ENCODE results near the gene NECAB3. TPM values are rescaled to one million over a fixed set of nuclear protein-coding genes. Genes with fewer than 3 reads are reported as not detected.
"Not testable (repeated sequence)": the region's sequence is repeated elsewhere in the genome, so short reads cannot be mapped to it uniquely, and the experiment has no call there.

NECAB3 gene
- total RNA-seq, 2 experiments from 2014 or later, result 48.2 to 54.3 TPM

- H3K36me3 Mint-ChIP-seq (ENCODE audit: low read depth), result peaks cover 16% of the 10 kb centered on the region
- POLR2A ChIA-PET, result no interaction called here
These were observed 30.1 kb upstream of the NECAB3 start for GRCh38 chr20:33704197-33704924.

DNA sequence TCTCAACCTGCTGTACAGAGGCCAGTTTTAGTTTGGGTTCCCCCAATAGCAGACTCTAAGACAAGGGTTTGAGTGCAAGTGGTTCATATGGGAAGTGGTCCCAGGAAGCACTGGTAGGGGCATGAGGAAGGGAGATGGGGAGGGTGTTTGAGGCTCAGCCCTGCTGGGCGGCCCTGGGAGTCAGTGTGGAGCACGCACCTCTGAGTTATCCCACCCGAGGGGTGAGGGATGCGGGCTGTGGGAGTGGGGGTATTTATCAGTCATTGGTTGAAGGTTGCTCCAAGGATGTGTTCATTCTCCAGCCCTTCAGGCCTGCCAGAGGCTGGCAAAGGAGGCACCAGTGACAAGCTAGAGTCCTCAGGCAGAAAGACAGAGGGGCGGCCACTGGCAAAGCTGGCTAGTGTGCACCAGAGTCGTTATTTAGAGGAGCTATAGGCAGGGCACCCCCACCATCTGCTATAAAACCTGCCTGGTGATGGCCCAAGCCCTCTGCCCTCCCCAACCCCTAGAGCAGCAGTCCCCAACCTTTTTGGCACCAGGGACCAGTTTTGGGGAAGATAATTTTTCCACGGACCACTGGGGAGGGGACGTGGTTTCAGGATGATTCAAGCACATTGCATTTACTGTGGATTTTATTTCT is 29.4 kb upstream of the NECAB3 start:
- Mint-ChIP-seq H3K27ac (no peak overlapping the region), H3K4me1 (no peaks in the 10 kb centered on the region), H3K27me3 (no peaks in the 10 kb centered on the region), H3K9me3 (no peaks in the 10 kb centered on the region), H3K4me3 (no peak overlapping the region), H3K36me3 (ENCODE audit: low read depth) (peaks cover 16% of the 10 kb centered on the region)
- CTCF ChIA-PET, result interaction anchor here (1.5 to 2.4 kb wide), 2 partner anchors 16 to 18 kb away, joined by 4 to 10 read pairs; partner anchors contain the start of gene PXMP4
- POLR2A ChIA-PET, result no interaction called here
- DNase-seq, result no peak

More at GRCh38 chr20:33704197-33704924, 30.1 kb upstream of the NECAB3 start:
- CTCF ChIA-PET, result interaction anchor here (1.5 to 2.4 kb wide), 2 partner anchors 15 to 19 kb away, joined by 4 to 10 read pairs; partner anchors contain the start of gene PXMP4
- no peak for DNase-seq
- Mint-ChIP-seq H3K9me3 (no peaks in the 10 kb centered on the region), H3K27ac (no peak overlapping the region), H3K4me1 (peaks cover 3% of the 10 kb centered on the region), H3K27me3 (no peaks in the 10 kb centered on the region), H3K4me3 (no peak overlapping the region)

- no peak for DNase-seq
- Mint-ChIP-seq H3K36me3 (ENCODE audit: low read depth) (peaks cover 19% of the 10 kb centered on the region), H3K27me3 (no peaks in the 10 kb centered on the region), H3K4me3 (no peak overlapping the region), H3K27ac (no peak overlapping the region), H3K4me1 (no peaks in the 10 kb centered on the region), H3K9me3 (peaks cover 3% of the 10 kb centered on the region)
- ChIA-PET CTCF (interaction anchor here (0.6 to 1.0 kb wide), 2 partner anchors 18 to 33 kb away, joined by 3 to 6 read pairs; no protein-coding TSS in a partner anchor), POLR2A (no interaction called here)
These were observed 28.6 kb upstream of the NECAB3 start for GRCh38 chr20:33702861-33703260.

DNA sequence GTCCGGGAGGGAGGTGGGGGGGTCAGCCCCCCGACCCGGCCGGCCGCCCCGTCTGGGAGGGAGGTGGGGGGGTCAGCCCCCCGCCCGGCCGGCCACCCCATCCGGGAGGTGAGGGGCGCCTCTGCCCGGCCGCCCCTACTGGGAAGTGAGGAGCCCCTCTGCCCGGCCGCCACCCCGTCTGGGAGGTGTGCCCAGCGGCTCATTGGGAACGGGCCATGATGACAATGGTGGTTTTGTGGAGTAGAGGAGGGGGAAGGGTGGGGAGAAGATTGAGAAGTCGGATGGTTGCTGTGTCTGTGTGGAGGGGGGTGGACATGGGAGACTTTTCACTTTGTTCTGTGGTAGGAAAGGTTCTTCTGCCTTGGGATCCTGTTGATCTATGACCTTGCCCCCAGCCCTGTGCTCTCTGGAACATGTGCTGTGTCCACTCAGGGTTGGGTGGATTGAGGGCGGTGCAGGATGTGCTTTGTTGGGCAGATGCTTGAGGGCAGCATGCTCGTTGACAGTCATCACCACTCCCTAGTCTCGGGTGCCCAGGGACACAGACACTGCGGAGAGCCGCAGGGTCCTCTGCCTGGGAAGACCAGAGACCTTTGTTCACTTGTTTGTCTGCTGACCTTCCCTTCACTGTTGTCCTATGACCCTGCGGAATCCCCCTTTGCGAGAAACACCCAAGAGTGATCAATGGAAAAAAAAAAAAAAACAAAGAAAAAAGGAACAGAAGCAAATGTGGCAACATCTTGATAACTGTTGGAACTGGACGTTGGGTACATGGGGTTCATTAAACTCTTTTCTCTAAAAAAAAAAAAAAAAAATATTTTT is 27.6 kb upstream of the NECAB3 start:
- H3K36me3 Mint-ChIP-seq (ENCODE audit: low read depth), result peaks cover 11% of the 10 kb centered on the region
- H3K27ac Mint-ChIP-seq, result no peak overlapping the region
- no peak for DNase-seq
- H3K9me3 Mint-ChIP-seq, result peaks cover 3% of the 10 kb centered on the region
- ChIA-PET CTCF (interaction anchor here (0.6 to 1.0 kb wide), 2 partner anchors 19 to 34 kb away, joined by 3 to 6 read pairs; no protein-coding TSS in a partner anchor), POLR2A (no interaction called here)
- H3K4me3 Mint-ChIP-seq, result no peak overlapping the region
- H3K27me3 Mint-ChIP-seq, result no peaks in the 10 kb centered on the region
- no peaks in the 10 kb centered on the region for H3K4me1 Mint-ChIP-seq

- H3K4me1 Mint-ChIP-seq, H3K9me3 Mint-ChIP-seq, DNase-seq, H3K27me3 Mint-ChIP-seq, H3K4me3 Mint-ChIP-seq, H3K27ac Mint-ChIP-seq, POLR2A ChIA-PET, CTCF ChIA-PET: not testable (repeated sequence)
- H3K36me3 Mint-ChIP-seq (ENCODE audit: low read depth), result peaks cover 11% of the 10 kb centered on the region
These were observed 26.6 kb upstream of the NECAB3 start for GRCh38 chr20:33700696-33701441.

- H3K36me3 Mint-ChIP-seq (ENCODE audit: low read depth), result peaks cover 11% of the 10 kb centered on the region
- DNase-seq, H3K4me3 Mint-ChIP-seq, H3K4me1 Mint-ChIP-seq, CTCF ChIA-PET, H3K27ac Mint-ChIP-seq, POLR2A ChIA-PET, H3K27me3 Mint-ChIP-seq, H3K9me3 Mint-ChIP-seq: not testable (repeated sequence)
These were observed 24.7 kb upstream of the NECAB3 start for GRCh38 chr20:33698966-33699365.

DNA sequence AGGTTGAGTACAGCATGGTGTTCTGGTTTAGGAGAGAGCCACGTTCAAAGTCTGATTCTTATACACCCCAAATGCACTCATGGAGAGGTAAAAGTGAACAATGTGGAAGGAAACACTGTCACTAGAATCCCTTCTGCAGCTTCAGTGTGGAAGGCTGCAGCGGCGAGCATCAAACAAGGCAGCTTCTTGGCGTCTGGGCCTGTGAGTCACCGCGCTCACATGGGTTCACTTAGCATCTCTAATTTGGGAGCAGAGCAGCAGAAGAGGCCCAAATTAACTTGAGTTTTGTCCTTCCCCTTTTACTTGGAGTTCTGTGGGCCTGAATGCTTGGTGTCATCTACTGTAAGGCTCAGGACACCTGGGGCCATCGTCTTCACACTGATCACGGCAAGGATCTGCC is 22.9 kb upstream of the NECAB3 start:
- peaks cover 9% of the 10 kb centered on the region for H3K36me3 Mint-ChIP-seq (ENCODE audit: low read depth)
- no peak overlapping the region for H3K4me3 Mint-ChIP-seq
- H3K9me3 Mint-ChIP-seq, result peaks cover 3% of the 10 kb centered on the region
- no peak for DNase-seq
- H3K4me1 Mint-ChIP-seq, result peaks cover 1% of the 10 kb centered on the region
- ChIA-PET CTCF (no interaction called here), POLR2A (no interaction called here)
- no peaks in the 10 kb centered on the region for H3K27me3 Mint-ChIP-seq
- no peak overlapping the region for H3K27ac Mint-ChIP-seq

GRCh38 chr20:33696448-33696847 is 22.2 kb upstream of the NECAB3 start:
- Mint-ChIP-seq H3K4me1 (peaks cover 5% of the 10 kb centered on the region), H3K27ac (no peak overlapping the region), H3K4me3 (no peak overlapping the region), H3K27me3 (no peaks in the 10 kb centered on the region), H3K36me3 (ENCODE audit: low read depth) (peaks cover 4% of the 10 kb centered on the region), H3K9me3 (peaks cover 3% of the 10 kb centered on the region)
- ChIA-PET CTCF (no interaction called here), POLR2A (no interaction called here)
- DNase-seq, result no peak

DNA sequence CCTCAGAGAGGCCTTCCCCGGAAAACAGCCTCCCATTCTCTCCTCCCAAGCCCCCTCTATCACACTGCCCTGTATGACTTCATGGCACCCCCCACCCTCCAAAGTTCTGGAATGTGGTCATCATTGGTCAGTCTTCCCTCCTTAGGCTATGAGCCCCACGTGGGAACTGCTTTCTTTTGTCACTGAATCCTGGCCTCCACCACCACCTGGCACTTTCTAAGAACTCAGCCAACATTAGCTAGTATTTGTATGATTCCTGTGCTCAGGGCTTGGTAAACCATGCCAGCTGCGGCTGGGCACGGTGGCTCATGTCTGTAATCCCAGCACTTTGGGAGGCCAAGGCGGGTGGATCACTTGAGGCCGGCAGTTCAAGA is 20.4 kb upstream of the NECAB3 start:
- Mint-ChIP-seq H3K4me1 (peaks cover 22% of the 10 kb centered on the region), H3K4me3 (no peak overlapping the region), H3K36me3 (ENCODE audit: low read depth) (peaks cover 3% of the 10 kb centered on the region), H3K27ac (peak overlapping the region; percentile 72), H3K27me3 (no peaks in the 10 kb centered on the region), H3K9me3 (peaks cover 3% of the 10 kb centered on the region)
- ChIA-PET POLR2A (no interaction called here), CTCF (interaction anchor here (1.1 to 1.9 kb wide), 2 partner anchors 27 to 32 kb away, joined by 3 to 4 read pairs; partner anchors contain the start of gene ACTL10)
- DNase-seq, result no peak

- no peak for DNase-seq
- no peak overlapping the region for H3K4me3 Mint-ChIP-seq
These were observed 19.8 kb upstream of the NECAB3 start for GRCh38 chr20:33693741-33694638.

DNA sequence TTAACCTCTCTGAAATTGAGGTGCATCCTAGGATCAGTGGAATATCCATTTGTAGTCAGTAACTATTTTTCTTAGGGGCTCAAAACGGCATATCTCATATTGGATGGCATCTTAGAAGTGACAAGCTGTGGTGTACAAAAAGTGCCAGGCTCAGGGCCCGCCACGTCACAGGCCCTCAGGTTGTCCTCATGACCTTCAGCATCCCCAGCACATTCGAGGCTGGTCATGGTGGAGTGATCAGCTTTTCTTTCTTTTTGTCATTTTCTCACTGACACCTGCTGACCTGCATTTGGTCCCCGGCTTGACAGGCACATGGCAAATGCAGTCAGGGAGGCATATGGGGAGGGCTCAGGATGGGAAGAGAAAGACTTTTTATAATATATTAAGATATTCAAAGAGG is 19.1 kb upstream of the NECAB3 start:
- no peak overlapping the region for H3K4me3 Mint-ChIP-seq
- ChIA-PET CTCF (interaction anchor here (1.3 to 2.1 kb wide), 3 partner anchors 12 to 27 kb away, joined by 3 to 5 read pairs (median 4); partner anchors contain the start of genes ACTL10 and PXMP4), POLR2A (interaction anchor here (0.6 kb wide), 1 partner anchor 14 kb away, joined by 3 read pairs; no protein-coding TSS in a partner anchor)
- DNase-seq, result no peak
- H3K9me3 Mint-ChIP-seq, result peaks cover under 1% of the 10 kb centered on the region
- H3K27ac Mint-ChIP-seq, result no peak overlapping the region
- H3K4me1 Mint-ChIP-seq, result peaks cover 35% of the 10 kb centered on the region
- peaks cover under 1% of the 10 kb centered on the region for H3K36me3 Mint-ChIP-seq (ENCODE audit: low read depth)
- H3K27me3 Mint-ChIP-seq, result no peaks in the 10 kb centered on the region

More at GRCh38 chr20:33693741-33694638, 19.8 kb upstream of the NECAB3 start:
- Mint-ChIP-seq H3K27ac (no peak overlapping the region), H3K9me3 (peaks cover 3% of the 10 kb centered on the region), H3K27me3 (no peaks in the 10 kb centered on the region), H3K36me3 (ENCODE audit: low read depth) (peaks cover 3% of the 10 kb centered on the region), H3K4me1 (peaks cover 28% of the 10 kb centered on the region)
- ChIA-PET POLR2A (no interaction called here), CTCF (interaction anchor here (1.1 to 2.1 kb wide), 4 partner anchors 13 to 33 kb away, joined by 3 to 5 read pairs (median 4); partner anchors contain the start of genes ACTL10 and PXMP4)

Data from activated CD4-positive, alpha-beta T cell treated with anti-CD3 and anti-CD28 coated beads, Interleukin-2, amount 10 ng/mL, durations not matched to agents 7 days and 5 days (primary cell).